BLaER1 treated with 17β-estradiol and CSF1 and Interleukin-3, amounts not matched to agents 10 nM and 100 nM (cell line): ENCODE data around the gene MTPN.

Experiments used
- H3K27ac ChIP-seq, 11 experiments: shearing (Covaris generic); formaldehyde crosslinking; 2 replicates each; pipeline ENCODE4 v1.8.1; 2022
- H3K27me3 ChIP-seq, 11 experiments: shearing (Covaris generic); formaldehyde crosslinking; 2 replicates each; pipeline ENCODE4 v1.8.1; 2022
- H3K36me3 ChIP-seq, 11 experiments: shearing (Covaris generic); formaldehyde crosslinking; 2 replicates each; pipeline ENCODE4 v1.8.1; 2022
- H3K4me1 ChIP-seq, 10 experiments: shearing (Covaris generic); formaldehyde crosslinking; 2 replicates each; pipeline ENCODE4 v1.8.1; 2022
- H3K4me2 ChIP-seq, 11 experiments: shearing (Covaris generic); formaldehyde crosslinking; 2 replicates each; pipeline ENCODE4 v1.8.1; 2022
- H3K4me3 ChIP-seq, 10 experiments: shearing (Covaris generic); formaldehyde crosslinking; 2 replicates each; pipeline ENCODE4 v1.8.1; 2022
- H3K9ac ChIP-seq, 11 experiments: shearing (Covaris generic); formaldehyde crosslinking; 2 replicates each; pipeline ENCODE4 v1.8.1; 2022
- H3K9me3 ChIP-seq, 11 experiments: shearing (Covaris generic); formaldehyde crosslinking; replicated peaks in 1 of 11; 2 replicates each; pipeline ENCODE4 v1.8.1; 2022
- H4K20me1 ChIP-seq, 11 experiments: shearing (Covaris generic); formaldehyde crosslinking; 2 replicates each; pipeline ENCODE4 v1.8.1; 2022
- Cebpa-rat ChIP-seq, 11 experiments: shearing (Covaris generic); IDR thresholded peaks; 2 replicates each; pipeline ENCODE4 v1.8.1; 2022

The MTPN gene

DNA sequence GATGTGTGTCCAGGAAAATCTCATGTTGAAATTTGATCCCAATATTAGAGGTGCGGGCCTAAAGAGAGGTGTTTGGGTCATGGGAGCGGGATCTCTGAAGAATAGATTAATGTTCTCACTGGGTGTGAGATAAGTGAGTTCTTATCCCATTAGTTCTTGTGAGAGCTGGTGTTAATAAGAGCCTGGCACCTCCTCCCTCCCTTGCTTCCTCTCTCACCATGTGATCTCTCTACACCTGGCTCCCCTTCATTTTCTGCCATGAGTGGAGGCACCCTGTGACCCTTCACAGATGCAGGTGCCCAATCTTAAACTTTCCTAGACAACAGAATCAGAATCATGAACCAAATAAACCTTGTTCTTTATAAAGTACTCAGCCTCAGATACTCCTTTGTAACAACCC, 19.5 kb downstream of the MTPN start:
- Histone ChIP-seq H3K4me2 (no peak overlapping the region), H3K36me3 (peaks cover 40 to 90% (median 72%) of the 10 kb centered on the region in 11 experiments)

DNA sequence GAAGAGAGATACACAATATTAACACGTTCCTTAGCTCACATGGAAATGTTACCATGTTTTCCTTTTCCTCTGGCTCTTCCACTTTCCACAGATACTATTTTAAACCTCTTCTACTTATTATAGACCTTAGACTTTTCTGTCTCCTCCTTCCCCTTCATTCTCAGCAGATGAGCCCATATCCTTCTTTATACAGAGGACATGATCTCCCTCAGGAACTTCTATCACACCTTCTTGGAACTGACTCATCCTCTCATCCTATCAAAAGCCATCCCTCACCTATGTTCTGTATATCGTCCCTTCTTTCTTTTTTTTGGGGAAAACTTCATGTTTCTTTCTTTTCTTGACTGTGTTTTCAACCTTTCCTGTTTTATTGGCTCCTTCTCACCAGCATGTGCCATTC, 20.8 kb downstream of the MTPN start:
- Histone ChIP-seq H3K9me3 (peaks cover 0 to 17% (median 5%) of the 10 kb centered on the region in 11 experiments; a peak in 7 of 22 replicates), H3K4me3 (no peak overlapping the region), H3K9ac (no peak overlapping the region), H3K27me3 (no peaks in the 10 kb centered on the region), H4K20me1 (peaks cover 64 to 100% (median 97%) of the 10 kb centered on the region in 11 experiments), H3K4me2 (no peak overlapping the region), H3K27ac (no peak overlapping the region), H3K4me1 (peaks cover 0 to 11% (median 8%) of the 10 kb centered on the region in 10 experiments; a peak in 10 of 20 replicates), H3K36me3 (peaks cover 52 to 96% (median 81%) of the 10 kb centered on the region in 11 experiments)
- TF ChIP-seq Cebpa-rat (IDR thresholded peaks at IDR 0.05) = no peak

More for the DNA sequence above, 19.5 kb downstream of the MTPN start:
- H3K27ac ChIP-seq = no peak overlapping the region
- no peaks in the 10 kb centered on the region for H3K27me3 ChIP-seq
- no peak overlapping the region for H3K9ac ChIP-seq
- peaks cover 0 to 17% (median 5%) of the 10 kb centered on the region in 11 experiments; a peak in 7 of 22 replicates for H3K9me3 ChIP-seq
- peaks cover 66 to 100% (median 97%) of the 10 kb centered on the region in 11 experiments for H4K20me1 ChIP-seq
- H3K4me3 ChIP-seq = no peak overlapping the region
- no peak for TF ChIP-seq Cebpa-rat (IDR thresholded peaks at IDR 0.05)
- H3K4me1 ChIP-seq = peaks cover 0 to 12% (median 7%) of the 10 kb centered on the region in 10 experiments; a peak in 10 of 20 replicates

DNA sequence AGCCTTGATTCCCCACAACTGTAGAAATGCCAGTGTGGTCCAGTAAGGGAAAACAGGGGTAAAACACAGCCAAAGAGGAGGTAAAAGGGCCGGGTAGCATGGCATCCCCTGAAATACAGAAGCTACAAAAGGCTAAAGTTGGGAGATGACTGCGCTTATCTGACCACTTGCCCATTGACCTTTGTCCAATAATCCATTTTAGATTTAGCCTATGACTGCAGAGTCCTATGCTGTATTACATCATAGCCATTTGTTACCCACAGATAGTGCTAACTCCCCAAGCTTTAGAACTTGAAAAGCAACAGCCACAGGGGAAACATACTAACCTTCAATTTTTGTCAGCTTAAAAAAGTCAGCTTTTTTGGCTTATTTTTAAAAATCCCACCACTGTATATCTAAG, 26.2 kb downstream of the MTPN start:
- Histone ChIP-seq H3K27ac (no peak overlapping the region), H4K20me1 (peaks cover 26 to 100% (median 89%) of the 10 kb centered on the region in 11 experiments; a peak in 21 of 22 replicates), H3K4me2 (no peak overlapping the region), H3K9me3 (peaks cover 0 to 11% (median under 1%) of the 10 kb centered on the region in 11 experiments; a peak in 6 of 22 replicates), H3K4me1 (peaks cover 0 to 11% (median 7%) of the 10 kb centered on the region in 10 experiments; a peak in 7 of 20 replicates), H3K9ac (no peak overlapping the region), H3K27me3 (no peaks in the 10 kb centered on the region), H3K4me3 (no peak overlapping the region), H3K36me3 (peaks cover 82 to 100% (median 91%) of the 10 kb centered on the region in 11 experiments)
- TF ChIP-seq Cebpa-rat (IDR thresholded peaks at IDR 0.05) = no peak

DNA sequence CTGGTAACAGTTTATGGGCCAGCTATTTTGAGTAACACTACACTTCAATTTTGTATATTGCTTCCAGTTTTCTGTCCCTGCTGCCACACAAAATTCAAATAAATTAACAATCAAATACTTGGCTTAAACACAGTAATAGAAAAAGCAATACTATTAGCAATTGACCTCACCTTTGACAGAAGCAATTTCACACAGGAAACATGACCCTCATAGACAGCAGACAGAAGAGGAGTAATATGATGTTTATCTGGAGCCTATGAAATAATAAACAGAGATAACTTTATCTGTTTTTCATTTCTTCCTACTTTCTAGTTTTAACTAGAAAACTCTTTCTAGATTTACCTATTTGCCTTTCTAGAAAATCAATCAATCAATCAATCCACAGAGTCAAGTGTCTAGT, 26.7 kb downstream of the MTPN start:
- TF ChIP-seq Cebpa-rat (IDR thresholded peaks at IDR 0.05) = no peak
- no peak overlapping the region for H3K4me3 ChIP-seq
- peaks cover 0 to 11% (median 7%) of the 10 kb centered on the region in 10 experiments; a peak in 7 of 20 replicates for H3K4me1 ChIP-seq
- no peaks in the 10 kb centered on the region for H3K27me3 ChIP-seq
- H3K4me2 ChIP-seq = no peak overlapping the region
- H3K27ac ChIP-seq = no peak overlapping the region
- H3K9ac ChIP-seq = no peak overlapping the region
- H3K9me3 ChIP-seq = peaks cover 0 to 11% (median 0%) of the 10 kb centered on the region in 11 experiments; a peak in 5 of 22 replicates
- H4K20me1 ChIP-seq = peaks cover 23 to 100% (median 86%) of the 10 kb centered on the region in 11 experiments; a peak in 21 of 22 replicates
- peaks cover 82 to 100% (median 91%) of the 10 kb centered on the region in 11 experiments for H3K36me3 ChIP-seq

DNA sequence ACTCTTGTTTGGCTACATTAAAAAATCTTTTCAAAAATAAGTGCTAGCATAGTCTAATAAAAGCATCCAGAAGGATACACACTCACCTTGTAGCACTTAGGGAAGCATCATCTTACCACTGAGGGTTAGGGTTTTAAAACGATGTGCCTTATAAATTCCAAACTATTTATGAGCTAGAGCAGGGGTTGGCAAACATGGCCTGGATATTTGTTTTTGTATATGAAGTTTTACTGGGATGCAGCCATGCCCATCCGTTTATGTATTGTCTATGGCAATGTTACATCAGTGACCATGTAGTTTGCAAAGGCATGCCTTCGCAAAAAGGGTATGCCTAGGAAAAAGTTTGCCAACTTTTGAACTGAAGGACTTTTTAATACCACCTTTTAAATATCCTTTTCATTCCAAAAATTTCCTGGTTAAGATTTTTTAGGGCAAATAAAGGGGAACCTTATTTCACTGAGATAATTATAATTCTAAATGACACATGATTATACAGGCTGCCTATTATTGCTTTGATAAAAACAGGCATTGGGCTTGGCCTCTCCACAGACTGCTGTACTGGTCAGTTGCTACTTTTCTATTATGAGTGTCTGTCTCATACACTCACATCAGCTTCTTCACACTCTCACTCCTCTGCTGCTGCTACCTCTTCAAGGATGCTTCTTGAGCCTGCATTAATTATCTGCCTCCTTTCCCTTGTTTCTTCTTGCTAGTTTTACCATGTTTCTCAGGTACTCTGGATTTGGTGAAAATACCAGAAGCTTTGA, 30.7 kb downstream of the MTPN start:
- peaks cover 77 to 98% (median 89%) of the 10 kb centered on the region in 11 experiments for H3K36me3 ChIP-seq
- no peaks in the 10 kb centered on the region for H3K27me3 ChIP-seq
- no peak overlapping the region for H3K27ac ChIP-seq
- no peak for TF ChIP-seq Cebpa-rat (IDR thresholded peaks at IDR 0.05)
- peaks cover 9 to 100% (median 74%) of the 10 kb centered on the region in 11 experiments; a peak in 18 of 22 replicates for H4K20me1 ChIP-seq
- H3K4me1 ChIP-seq = peaks cover 0 to 28% (median 10%) of the 10 kb centered on the region in 10 experiments; a peak in 12 of 20 replicates
- H3K4me2 ChIP-seq = no peak overlapping the region
- H3K9me3 ChIP-seq = no peaks in the 10 kb centered on the region
- H3K4me3 ChIP-seq = no peak overlapping the region
- no peak overlapping the region for H3K9ac ChIP-seq

DNA sequence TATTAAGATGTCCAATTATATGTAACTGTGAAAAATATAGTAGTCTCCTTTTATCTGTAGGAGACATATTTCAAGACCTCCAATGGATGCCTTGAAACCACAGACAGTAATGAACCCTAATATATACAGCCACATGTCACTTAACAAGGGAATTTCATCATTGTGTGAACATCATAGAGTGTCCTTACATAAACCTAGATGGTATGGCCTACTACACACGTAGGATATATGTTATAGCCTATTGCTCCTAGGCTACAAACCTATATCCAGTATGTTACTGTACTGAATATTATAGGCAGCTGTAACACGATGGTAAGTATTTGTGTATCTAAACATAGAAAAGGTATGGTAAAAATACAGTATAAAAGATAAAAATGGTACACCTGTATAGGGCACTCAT, 32.4 kb downstream of the MTPN start:
- Histone ChIP-seq H3K9ac (no peak overlapping the region), H3K9me3 (no peaks in the 10 kb centered on the region), H3K4me2 (peak overlapping the region in 4 of 11 experiments; percentile 28 to 61 (median 40); a peak in 4 of 22 replicates), H3K27ac (no peak overlapping the region), H4K20me1 (peaks cover 15 to 100% (median 61%) of the 10 kb centered on the region in 11 experiments; a peak in 17 of 22 replicates), H3K27me3 (no peaks in the 10 kb centered on the region), H3K4me1 (peaks cover 0 to 28% (median 10%) of the 10 kb centered on the region in 10 experiments; a peak in 12 of 20 replicates), H3K4me3 (no peak overlapping the region), H3K36me3 (peaks cover 65 to 93% (median 78%) of the 10 kb centered on the region in 11 experiments)
- TF ChIP-seq Cebpa-rat (IDR thresholded peaks at IDR 0.05) = no peak

DNA sequence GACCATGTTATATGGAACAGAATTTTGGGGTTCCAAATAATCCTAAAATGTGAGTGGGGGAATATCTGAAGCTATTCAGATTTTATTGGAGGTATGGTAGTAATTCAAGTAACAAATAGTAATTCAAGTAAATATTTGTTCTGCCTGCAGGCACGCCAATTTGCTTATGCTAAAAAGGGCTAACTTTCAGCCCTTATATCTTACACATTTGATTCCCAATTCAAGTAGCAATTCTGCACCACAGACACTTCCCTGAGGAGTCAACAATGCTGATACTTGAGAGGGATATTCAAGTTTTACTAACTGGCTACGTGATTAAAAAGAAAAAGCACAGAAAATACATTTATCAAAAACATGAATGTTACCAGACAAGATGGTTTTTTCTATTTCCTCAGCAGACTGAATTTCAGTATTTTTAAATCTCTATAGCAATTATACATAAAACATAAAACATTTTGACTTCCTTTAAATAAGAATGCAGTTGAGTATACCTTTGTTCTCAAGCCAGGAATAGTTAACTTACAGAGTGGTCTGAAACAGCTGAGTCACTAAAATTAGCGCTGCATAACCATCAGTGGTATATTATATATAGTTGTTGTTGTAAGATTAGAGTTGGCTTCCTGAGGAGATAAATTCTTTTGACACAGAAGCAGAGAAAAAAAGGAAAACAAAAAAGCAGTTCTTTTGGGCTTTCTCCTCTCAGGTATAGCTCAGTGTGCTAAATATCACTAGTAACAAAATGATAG, 33.9 kb downstream of the MTPN start:
- no peak for TF ChIP-seq Cebpa-rat (IDR thresholded peaks at IDR 0.05)
- peak overlapping the region in 3 of 11 experiments; percentile 19 to 40 (median 32); a peak in 2 of 22 replicates for H3K27ac ChIP-seq
- peaks cover 0 to 28% (median 10%) of the 10 kb centered on the region in 10 experiments; a peak in 12 of 20 replicates for H3K4me1 ChIP-seq
- no peaks in the 10 kb centered on the region for H3K27me3 ChIP-seq
- H3K4me2 ChIP-seq = peak overlapping the region in 6 of 11 experiments; percentile 9 to 61 (median 16); a peak in 9 of 22 replicates
- H3K4me3 ChIP-seq = no peak overlapping the region
- H4K20me1 ChIP-seq = peaks cover 18 to 99% (median 55%) of the 10 kb centered on the region in 11 experiments; a peak in 19 of 22 replicates
- no peak overlapping the region for H3K9ac ChIP-seq
- H3K9me3 ChIP-seq = no peaks in the 10 kb centered on the region
- H3K36me3 ChIP-seq = peaks cover 50 to 87% (median 71%) of the 10 kb centered on the region in 11 experiments

DNA sequence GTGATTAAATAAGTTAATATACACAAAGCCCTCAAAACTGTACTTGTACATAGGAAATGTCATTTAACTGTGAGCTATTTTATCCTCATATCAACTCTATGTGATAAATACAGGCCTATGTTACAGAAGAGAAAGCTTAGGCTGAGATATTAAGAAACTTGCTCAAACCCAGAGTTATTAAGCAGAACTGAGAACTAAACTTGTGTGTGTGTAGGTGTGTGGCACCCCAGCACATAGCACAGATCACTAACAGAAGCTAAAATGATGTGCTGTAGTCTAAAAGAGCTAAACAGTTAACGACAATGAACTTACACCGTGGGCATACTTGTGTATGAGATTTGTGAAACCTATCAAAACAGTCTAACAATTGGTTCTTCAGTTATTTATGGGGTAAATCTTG, 34.5 kb downstream of the MTPN start:
- no peak for TF ChIP-seq Cebpa-rat (IDR thresholded peaks at IDR 0.05)
- H3K36me3 ChIP-seq = peaks cover 47 to 88% (median 69%) of the 10 kb centered on the region in 11 experiments

More for the DNA sequence above, 34.5 kb downstream of the MTPN start:
- Histone ChIP-seq H3K4me3 (no peak overlapping the region), H3K4me1 (peaks cover 0 to 28% (median 10%) of the 10 kb centered on the region in 10 experiments; a peak in 12 of 20 replicates), H3K4me2 (0 out of 22 replicates have a peak overlapping the region, but pooled peaks of 1 of the 11 experiments have one; percentile 38), H3K9ac (no peak overlapping the region), H4K20me1 (peaks cover 23 to 99% (median 59%) of the 10 kb centered on the region in 11 experiments; a peak in 20 of 22 replicates), H3K9me3 (no peaks in the 10 kb centered on the region), H3K27ac (peak overlapping the region in 1 of 11 experiments; percentile 4; a peak in 1 of 22 replicates), H3K27me3 (no peaks in the 10 kb centered on the region)
